ENCODE data around the gene CTSZ.

DNA sequence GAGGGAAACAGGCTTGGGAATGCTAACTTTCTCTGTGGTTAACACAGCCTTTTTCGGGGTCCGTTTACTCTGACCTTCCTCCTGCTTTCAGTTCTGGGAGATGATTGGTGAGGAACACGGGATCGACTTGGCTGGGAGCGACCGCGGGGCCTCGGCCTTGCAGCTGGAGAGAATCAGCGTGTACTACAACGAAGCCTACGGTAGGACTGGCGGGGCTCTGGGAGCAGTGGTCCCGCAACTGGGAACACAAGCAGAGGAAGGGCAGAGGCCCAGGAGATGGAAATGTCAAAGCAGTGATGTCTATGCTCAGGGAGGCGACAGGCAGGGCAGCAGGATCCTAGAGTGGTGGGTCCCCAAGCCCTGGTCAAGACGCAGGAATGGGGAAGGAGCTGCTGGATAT, 15.7 kb upstream of the CTSZ start:
- no peak for TF ChIP-seq PATZ1 (CRISPR knock-in tag; IDR thresholded peaks at IDR 0.05; ENCODE audit: borderline replicate concordance)
- TF ChIP-seq ARNTL (CRISPR knock-in tag; IDR thresholded peaks at IDR 0.05; ENCODE audit: borderline replicate concordance, low read depth): no peak
- TF ChIP-seq, protein P1, sequence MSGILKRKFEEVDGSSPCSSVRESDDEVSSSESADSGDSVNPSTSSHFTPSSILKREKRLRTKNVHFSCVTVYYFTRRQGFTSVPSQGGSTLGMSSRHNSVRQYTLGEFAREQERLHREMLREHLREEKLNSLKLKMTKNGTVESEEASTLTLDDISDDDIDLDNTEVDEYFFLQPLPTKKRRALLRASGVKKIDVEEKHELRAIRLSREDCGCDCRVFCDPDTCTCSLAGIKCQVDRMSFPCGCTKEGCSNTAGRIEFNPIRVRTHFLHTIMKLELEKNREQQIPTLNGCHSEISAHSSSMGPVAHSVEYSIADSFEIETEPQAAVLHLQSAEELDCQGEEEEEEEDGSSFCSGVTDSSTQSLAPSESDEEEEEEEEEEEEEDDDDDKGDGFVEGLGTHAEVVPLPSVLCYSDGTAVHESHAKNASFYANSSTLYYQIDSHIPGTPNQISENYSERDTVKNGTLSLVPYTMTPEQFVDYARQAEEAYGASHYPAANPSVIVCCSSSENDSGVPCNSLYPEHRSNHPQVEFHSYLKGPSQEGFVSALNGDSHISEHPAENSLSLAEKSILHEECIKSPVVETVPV (CRISPR knock-in tag; IDR thresholded peaks at IDR 0.05): no peak

Data from SK-N-SH treated with all-trans-retinoic acid at 6 μM for 48 hours (cell line).